NB4 (cell line): ENCODE data around the gene FGF19.

Source experiments
- CTCF ChIP-seq: IDR thresholded peaks from one replicate; pipeline ENCODE4 v1.5.1; 2012; ENCODE audit warnings: low read depth, low read length
- MAX ChIP-seq: IDR thresholded peaks from 2 replicates; pipeline ENCODE4 v1.6.1; 2011; ENCODE audit warnings: low read depth, low read length
- POLR2A ChIP-seq: IDR thresholded peaks from 2 replicates; pipeline ENCODE4 v1.6.1; 2011; ENCODE audit warnings: mild to moderate bottlenecking; ENCODE audit not compliant: insufficient read length; ENCODE audit errors: extremely low read depth

- no peak for TF ChIP-seq CTCF
- TF ChIP-seq POLR2A: no peak
- no peak for TF ChIP-seq MAX
Measured at GRCh38 chr11:69745201-69745600, 41.4 kb upstream of the FGF19 start.
